ENCODE data around the gene GALNT4.

DNA sequence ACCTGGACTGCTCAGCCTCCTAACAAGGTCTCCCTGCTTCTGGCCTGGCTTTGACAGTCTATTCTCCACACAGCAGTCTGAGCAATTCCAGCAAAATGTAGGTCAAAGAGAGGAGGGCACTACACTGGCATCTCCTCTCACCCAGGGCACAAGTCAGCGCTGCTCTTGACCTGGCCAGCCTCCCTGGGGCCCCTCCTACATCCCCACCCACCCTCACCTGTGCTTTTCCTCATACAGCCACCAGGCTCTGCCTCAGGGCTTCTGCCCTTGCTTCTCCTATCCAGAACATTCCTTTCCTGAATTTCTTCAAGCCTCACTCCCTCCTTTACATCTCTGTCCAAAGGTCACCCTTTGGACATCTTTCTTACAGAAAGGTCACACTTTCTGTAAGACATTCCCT is 33.7 kb downstream of the GALNT4 start:
- TF ChIP-seq POLR2A (IDR thresholded peaks at IDR 0.05; ENCODE audit: low read depth, low read length) (no peak), TAF1 (IDR thresholded peaks at IDR 0.05; ENCODE audit: low read depth, low read length) (no peak)
